GM23338 (cell line): ENCODE data around the gene PPP1R9A. TPM values are rescaled to one million over a fixed set of nuclear protein-coding genes. Genes with fewer than 3 reads are reported as not detected.

Experiments used
- ATAC-seq: fragments of 200-7000 bp; cut with Tn5 transposase; 3 replicates; pipeline ENCODE4 v1.9.1; 2020
- DNase-seq: peaks from one replicate; pipeline ENCODE4 v3.0.0-alpha.2; 2015; ENCODE audit warnings: low spot score
- H2AFZ ChIP-seq: fragments of 200-600 bp; sonication (generic); 2 replicates; pipeline ENCODE4 v1.8.0; 2016; ENCODE audit warnings: antibody characterized with exemption, mild to moderate bottlenecking, moderate library complexity
- H3F3A ChIP-seq: fragments of 200-600 bp; sonication (generic); replicated peaks from 2 replicates; pipeline ENCODE4 v1.8.0; 2017; ENCODE audit warnings: antibody characterized with exemption, mixed run types, low read depth
- H3K27ac ChIP-seq: fragments of 200-600 bp; sonication (generic); 2 replicates; pipeline ENCODE4 v1.6.1; 2016; ENCODE audit warnings: low read depth
- H3K27me3 ChIP-seq: fragments of 200-600 bp; sonication (generic); 2 replicates; pipeline ENCODE4 v1.8.0; 2016; ENCODE audit warnings: mild to moderate bottlenecking, mixed run types, moderate library complexity; ENCODE audit not compliant: insufficient read depth
- H3K36me3 ChIP-seq: fragments of 200-600 bp; sonication (generic); 2 replicates; pipeline ENCODE4 v1.8.0; 2016; ENCODE audit warnings: mild to moderate bottlenecking; ENCODE audit not compliant: insufficient read depth
- H3K4me1 ChIP-seq: fragments of 200-600 bp; sonication (generic); 2 replicates; pipeline ENCODE4 v1.8.0; 2016; ENCODE audit warnings: mild to moderate bottlenecking, moderate library complexity; ENCODE audit not compliant: insufficient read depth
- H3K4me2 ChIP-seq: fragments of 200-600 bp; sonication (generic); 2 replicates; pipeline ENCODE4 v1.7.1; 2017; ENCODE audit warnings: mixed run types
- H3K4me3 ChIP-seq: fragments of 200-600 bp; sonication (generic); 2 replicates; pipeline ENCODE4 v1.6.1; 2016; ENCODE audit warnings: mixed run types
- H3K79me2 ChIP-seq: fragments of 200-600 bp; sonication (generic); replicated peaks from 2 replicates; pipeline ENCODE4 v1.8.0; 2017; ENCODE audit warnings: mild to moderate bottlenecking; ENCODE audit not compliant: insufficient read depth
- H3K9me2 ChIP-seq: fragments of 200-600 bp; sonication (generic); 2 replicates; pipeline ENCODE4 v1.8.0; 2017; ENCODE audit not compliant: insufficient read depth
- H4K20me1 ChIP-seq: fragments of 200-600 bp; sonication (generic); replicated peaks from 2 replicates; pipeline ENCODE4 v1.8.0; 2017; ENCODE audit warnings: mild to moderate bottlenecking; ENCODE audit not compliant: insufficient read depth
- H3K27ac Mint-ChIP-seq: 2 replicates; pipeline ENCODE4 v1.8.0; 2020; ENCODE audit warnings: inconsistent platforms, mild to moderate bottlenecking, moderate library complexity, mixed read lengths
- H3K27me3 Mint-ChIP-seq: 3 replicates; pipeline ENCODE4 v1.8.0; 2022; ENCODE audit warnings: low read depth, mild to moderate bottlenecking, moderate library complexity, mixed read lengths, inconsistent platforms; ENCODE audit not compliant: insufficient read depth, poor library complexity
- H3K36me3 Mint-ChIP-seq: 3 replicates; pipeline ENCODE4 v1.8.0; 2021; ENCODE audit warnings: low read depth, mild to moderate bottlenecking, inconsistent platforms, moderate library complexity, mixed read lengths
- H3K4me1 Mint-ChIP-seq: 3 replicates; pipeline ENCODE4 v1.8.0; 2020; ENCODE audit warnings: mild to moderate bottlenecking, inconsistent platforms, mixed read lengths
- H3K4me3 Mint-ChIP-seq: 3 replicates; pipeline ENCODE4 v1.8.0; 2021; ENCODE audit warnings: moderate library complexity, mild to moderate bottlenecking, inconsistent platforms, mixed read lengths
- H3K9me3 Mint-ChIP-seq: 3 replicates; pipeline ENCODE4 v1.8.0; 2020; ENCODE audit warnings: moderate library complexity, mild to moderate bottlenecking, inconsistent platforms, mixed read lengths
- CREB1 ChIP-seq: fragments of 250-450 bp; sonication (Bioruptor Pico); IDR thresholded peaks from 2 replicates; pipeline ENCODE4 v1.5.0; 2020; ENCODE audit warnings: low read depth, mild to moderate bottlenecking, moderate library complexity
- EZH2 ChIP-seq: fragments of 200-600 bp; sonication (generic); IDR thresholded peaks from one replicate; pipeline ENCODE4 v1.8.0; 2017; ENCODE audit warnings: antibody characterized with exemption, mild to moderate bottlenecking, low read depth; ENCODE audit not compliant: unreplicated experiment
- EZH2phosphoT487 ChIP-seq: fragments of 200-600 bp; sonication (generic); IDR thresholded peaks from one replicate; pipeline ENCODE4 v1.8.1; 2018; ENCODE audit warnings: antibody characterized with exemption; ENCODE audit not compliant: unreplicated experiment
- JUNB ChIP-seq: IDR thresholded peaks from one replicate; pipeline ENCODE4 v1.6.1; 2016; ENCODE audit warnings: antibody characterized with exemption; ENCODE audit not compliant: unreplicated experiment
- NANOG ChIP-seq: IDR thresholded peaks from 2 replicates; pipeline ENCODE4 v1.6.1; 2016; ENCODE audit warnings: antibody characterized with exemption, borderline replicate concordance
- POLR2AphosphoS5 ChIP-seq: IDR thresholded peaks from 2 replicates; pipeline ENCODE4 v1.6.1; 2016; ENCODE audit warnings: antibody characterized with exemption, low read depth
- STAT1 ChIP-seq: IDR thresholded peaks from one replicate; pipeline ENCODE4 v1.6.1; 2016; ENCODE audit warnings: antibody characterized with exemption; ENCODE audit not compliant: unreplicated experiment
- polyA plus RNA-seq: library from polyadenylated mRNA; unstranded; fragments of >200 nt; fragmentation: Nextera tagmentation; extraction: Ambion mirVana; gene quantifications from 2 replicates; pipeline ENCODE4 v1.2.1, GENCODE V29; 2016
- total RNA-seq: library from RNA; depleted of rRNA; stranded (reverse); fragments of >200 nt; shearing (Covaris generic); gene quantifications from 2 replicates; pipeline ENCODE4 v1.2.3, GENCODE V29; 2014
- TF ChIP-seq, protein P1 (sequence below): IDR thresholded peaks from one replicate; pipeline ENCODE4 v1.6.1; 2018; ENCODE audit warnings: antibody characterized with exemption; ENCODE audit not compliant: unreplicated experiment
- TF ChIP-seq, protein P2 (sequence below): IDR thresholded peaks from 2 replicates; pipeline ENCODE4 v1.6.1; 2016; ENCODE audit warnings: antibody characterized with exemption
- TF ChIP-seq, protein P3 (sequence below), 2 experiments: fragments of 200-600 bp in 1 of 2; sonication (generic) in 1 of 2; conservative IDR thresholded peaks; 2 replicates each; pipeline versions ENCODE4 v1.5.1 to v1.6.1; 2016 to 2017; ENCODE audit warnings: antibody characterized with exemption in 2 of 2, low read depth in 2 of 2, mild to moderate bottlenecking in 2 of 2, moderate library complexity in 1 of 2

Gene PPP1R9A
- total and polyA plus RNA-seq, 2 experiments from 2014 or later = 10.6 to 31.8 TPM

DNA sequence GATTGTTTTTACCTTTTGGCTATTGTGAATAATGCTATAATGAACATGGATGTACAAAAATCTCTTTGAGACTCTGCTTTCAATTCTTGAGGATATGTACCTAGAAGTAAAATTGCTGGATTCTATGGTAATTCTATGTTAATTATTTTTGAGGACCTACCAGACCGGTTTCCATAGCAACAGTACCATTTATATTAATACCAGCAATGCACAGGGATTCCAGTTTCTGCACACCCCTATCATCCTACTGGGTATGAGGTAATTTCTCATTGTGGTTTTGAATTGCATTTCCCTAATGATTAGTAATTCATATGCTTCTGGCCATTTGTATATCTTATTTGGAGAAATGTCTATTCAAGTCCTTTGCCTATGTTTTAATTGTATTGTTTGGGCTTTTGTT is 9.9 kb upstream of the PPP1R9A start:
- Histone ChIP-seq H3F3A (no peaks in the 10 kb centered on the region), H3K36me3 (no peaks in the 10 kb centered on the region), H3K79me2 (no peaks in the 10 kb centered on the region), H3K4me2 (no peak overlapping the region), H3K27ac (no peak overlapping the region), H3K4me3 (no peak overlapping the region), H2AFZ (no peak overlapping the region), H3K4me1 (no peaks in the 10 kb centered on the region), H3K27me3 (no peaks in the 10 kb centered on the region), H3K9me2 (no peaks in the 10 kb centered on the region; the same call in 1 of the 2 replicates), H4K20me1 (no peaks in the 10 kb centered on the region)
- ATAC-seq = no peak
- DNase-seq = no peak
- Mint-ChIP-seq H3K4me1 (no peaks in the 10 kb centered on the region), H3K9me3 (no peaks in the 10 kb centered on the region), H3K4me3 (no peak overlapping the region), H3K27ac (no peak overlapping the region), H3K36me3 (no peaks in the 10 kb centered on the region; the same call in 2 of the 3 replicates), H3K27me3 (no peaks in the 10 kb centered on the region)
- TF ChIP-seq, protein P1, sequence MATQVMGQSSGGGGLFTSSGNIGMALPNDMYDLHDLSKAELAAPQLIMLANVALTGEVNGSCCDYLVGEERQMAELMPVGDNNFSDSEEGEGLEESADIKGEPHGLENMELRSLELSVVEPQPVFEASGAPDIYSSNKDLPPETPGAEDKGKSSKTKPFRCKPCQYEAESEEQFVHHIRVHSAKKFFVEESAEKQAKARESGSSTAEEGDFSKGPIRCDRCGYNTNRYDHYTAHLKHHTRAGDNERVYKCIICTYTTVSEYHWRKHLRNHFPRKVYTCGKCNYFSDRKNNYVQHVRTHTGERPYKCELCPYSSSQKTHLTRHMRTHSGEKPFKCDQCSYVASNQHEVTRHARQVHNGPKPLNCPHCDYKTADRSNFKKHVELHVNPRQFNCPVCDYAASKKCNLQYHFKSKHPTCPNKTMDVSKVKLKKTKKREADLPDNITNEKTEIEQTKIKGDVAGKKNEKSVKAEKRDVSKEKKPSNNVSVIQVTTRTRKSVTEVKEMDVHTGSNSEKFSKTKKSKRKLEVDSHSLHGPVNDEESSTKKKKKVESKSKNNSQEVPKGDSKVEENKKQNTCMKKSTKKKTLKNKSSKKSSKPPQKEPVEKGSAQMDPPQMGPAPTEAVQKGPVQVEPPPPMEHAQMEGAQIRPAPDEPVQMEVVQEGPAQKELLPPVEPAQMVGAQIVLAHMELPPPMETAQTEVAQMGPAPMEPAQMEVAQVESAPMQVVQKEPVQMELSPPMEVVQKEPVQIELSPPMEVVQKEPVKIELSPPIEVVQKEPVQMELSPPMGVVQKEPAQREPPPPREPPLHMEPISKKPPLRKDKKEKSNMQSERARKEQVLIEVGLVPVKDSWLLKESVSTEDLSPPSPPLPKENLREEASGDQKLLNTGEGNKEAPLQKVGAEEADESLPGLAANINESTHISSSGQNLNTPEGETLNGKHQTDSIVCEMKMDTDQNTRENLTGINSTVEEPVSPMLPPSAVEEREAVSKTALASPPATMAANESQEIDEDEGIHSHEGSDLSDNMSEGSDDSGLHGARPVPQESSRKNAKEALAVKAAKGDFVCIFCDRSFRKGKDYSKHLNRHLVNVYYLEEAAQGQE = no peak
- TF ChIP-seq EZH2 (no peak), CREB1 (no peak), JUNB (no peak), POLR2AphosphoS5 (no peak), NANOG (no peak), STAT1 (no peak)

DNA sequence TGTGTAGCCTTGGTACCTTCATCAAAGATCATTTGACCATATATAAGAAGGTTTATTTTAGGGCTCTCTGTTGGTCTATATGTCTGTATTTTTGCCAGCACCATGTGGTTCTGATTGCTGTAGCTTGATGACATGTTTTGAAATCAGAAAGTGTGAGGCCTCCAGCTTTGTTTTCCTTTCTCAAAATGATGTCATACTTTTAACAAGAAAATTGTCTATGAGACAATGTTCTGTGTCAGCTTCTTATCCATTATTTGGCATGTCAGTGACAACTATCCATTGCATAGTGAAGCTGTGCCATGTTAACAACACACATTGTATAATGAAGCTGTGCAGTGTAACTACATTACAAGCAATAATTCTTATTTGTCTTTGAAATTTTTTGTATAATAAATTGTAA is 9.1 kb upstream of the PPP1R9A start:
- Histone ChIP-seq H3K27ac (no peak overlapping the region), H3K4me1 (no peaks in the 10 kb centered on the region), H3K4me3 (no peak overlapping the region), H4K20me1 (no peaks in the 10 kb centered on the region), H3K4me2 (no peak overlapping the region), H3K79me2 (no peaks in the 10 kb centered on the region), H3K36me3 (no peaks in the 10 kb centered on the region), H3K27me3 (no peaks in the 10 kb centered on the region), H3K9me2 (no peaks in the 10 kb centered on the region; the same call in 1 of the 2 replicates), H3F3A (no peaks in the 10 kb centered on the region), H2AFZ (no peak overlapping the region)
- Mint-ChIP-seq H3K4me1 (no peaks in the 10 kb centered on the region), H3K9me3 (no peaks in the 10 kb centered on the region), H3K27ac (no peak overlapping the region), H3K27me3 (no peaks in the 10 kb centered on the region), H3K36me3 (no peaks in the 10 kb centered on the region), H3K4me3 (no peak overlapping the region)
- ATAC-seq (no peak), DNase-seq (no peak)
- TF ChIP-seq, protein P2, sequence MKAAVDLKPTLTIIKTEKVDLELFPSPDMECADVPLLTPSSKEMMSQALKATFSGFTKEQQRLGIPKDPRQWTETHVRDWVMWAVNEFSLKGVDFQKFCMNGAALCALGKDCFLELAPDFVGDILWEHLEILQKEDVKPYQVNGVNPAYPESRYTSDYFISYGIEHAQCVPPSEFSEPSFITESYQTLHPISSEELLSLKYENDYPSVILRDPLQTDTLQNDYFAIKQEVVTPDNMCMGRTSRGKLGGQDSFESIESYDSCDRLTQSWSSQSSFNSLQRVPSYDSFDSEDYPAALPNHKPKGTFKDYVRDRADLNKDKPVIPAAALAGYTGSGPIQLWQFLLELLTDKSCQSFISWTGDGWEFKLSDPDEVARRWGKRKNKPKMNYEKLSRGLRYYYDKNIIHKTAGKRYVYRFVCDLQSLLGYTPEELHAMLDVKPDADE = no peak
- TF ChIP-seq, protein P3, sequence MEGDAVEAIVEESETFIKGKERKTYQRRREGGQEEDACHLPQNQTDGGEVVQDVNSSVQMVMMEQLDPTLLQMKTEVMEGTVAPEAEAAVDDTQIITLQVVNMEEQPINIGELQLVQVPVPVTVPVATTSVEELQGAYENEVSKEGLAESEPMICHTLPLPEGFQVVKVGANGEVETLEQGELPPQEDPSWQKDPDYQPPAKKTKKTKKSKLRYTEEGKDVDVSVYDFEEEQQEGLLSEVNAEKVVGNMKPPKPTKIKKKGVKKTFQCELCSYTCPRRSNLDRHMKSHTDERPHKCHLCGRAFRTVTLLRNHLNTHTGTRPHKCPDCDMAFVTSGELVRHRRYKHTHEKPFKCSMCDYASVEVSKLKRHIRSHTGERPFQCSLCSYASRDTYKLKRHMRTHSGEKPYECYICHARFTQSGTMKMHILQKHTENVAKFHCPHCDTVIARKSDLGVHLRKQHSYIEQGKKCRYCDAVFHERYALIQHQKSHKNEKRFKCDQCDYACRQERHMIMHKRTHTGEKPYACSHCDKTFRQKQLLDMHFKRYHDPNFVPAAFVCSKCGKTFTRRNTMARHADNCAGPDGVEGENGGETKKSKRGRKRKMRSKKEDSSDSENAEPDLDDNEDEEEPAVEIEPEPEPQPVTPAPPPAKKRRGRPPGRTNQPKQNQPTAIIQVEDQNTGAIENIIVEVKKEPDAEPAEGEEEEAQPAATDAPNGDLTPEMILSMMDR (conservative IDR thresholded peaks at IDR 0.05; ENCODE audit: low read depth in 2 of 2) = no peak
- TF ChIP-seq CREB1 (no peak), EZH2 (no peak), STAT1 (no peak), JUNB (no peak), EZH2phosphoT487 (no peak)
- TF ChIP-seq, protein P1 = no peak
